Endothelial cell of umbilical vein (primary cell): ENCODE data around the gene CDKN3. TPM values are rescaled to one million over a fixed set of nuclear protein-coding genes. Genes with fewer than 3 reads are reported as not detected.

Experiments
- BruUV-seq: library from RNA; stranded (reverse); fragments of 400-500 nt; replicated peaks from 2 replicates; lab custom pipeline; 2021; lab: Mats Ljungman, UMichigan
- CTCF ChIA-PET: fragments of 300-600, 350-600 bp; sonication (Branson Sonifier 250); formaldehyde crosslinking; loops from one replicate; lab custom pipeline; 2021; ENCODE audit warnings: antibody characterized with exemption, inconsistent platforms; lab: Charles Lee
- POLR2A ChIA-PET: fragments of 300-600, 350-600 bp; sonication (Branson Sonifier 250); formaldehyde crosslinking; loops from one replicate; lab custom pipeline; 2021; ENCODE audit warnings: antibody characterized with exemption, inconsistent platforms; lab: Charles Lee
- DNase-seq: peaks from one replicate; pipeline ENCODE4 v3.0.0-alpha.2; 2011; ENCODE audit warnings: low read depth, low spot score
- FAIRE-seq: peaks from 2 replicates; lab custom pipeline; 2011; peaks lifted over from hg19 to GRCh38; lab: Jason Lieb, UNC
- H2AFZ ChIP-seq: 2 replicates; pipeline ENCODE4 v1.6.0; 2012; ENCODE audit warnings: low read depth, low read length, control low read depth, inconsistent platforms
- H3K27ac ChIP-seq: 2 replicates; pipeline ENCODE4 v1.5.1; 2011; ENCODE audit warnings: low read depth, mild to moderate bottlenecking, control low read depth, low read length, moderate library complexity; ENCODE audit not compliant: insufficient read depth
- H3K27me3 ChIP-seq, 2 experiments: 2 replicates each; pipeline versions ENCODE4 v1.6.0 to v1.6.1; 2011; ENCODE audit warnings: low read length in 2 of 2, mixed read lengths in 1 of 2; ENCODE audit not compliant: control insufficient read depth in 2 of 2, insufficient read depth in 2 of 2
- H3K36me3 ChIP-seq, 2 experiments: 2 replicates in 1 of 2; 3 replicates in 1 of 2; pipeline ENCODE4 v1.5.1; 2011; ENCODE audit warnings: low read length in 2 of 2, mild to moderate bottlenecking in 1 of 2, moderate library complexity in 1 of 2; ENCODE audit not compliant: control insufficient read depth in 2 of 2, insufficient read depth in 2 of 2; ENCODE audit errors: extremely low read depth in 1 of 2
- H3K4me1 ChIP-seq: 3 replicates; pipeline ENCODE4 v1.5.1; 2011; ENCODE audit warnings: mild to moderate bottlenecking, low read length; ENCODE audit not compliant: control insufficient read depth, insufficient read depth; ENCODE audit errors: extremely low read depth
- H3K4me2 ChIP-seq: 2 replicates; pipeline ENCODE4 v1.6.1; 2011; ENCODE audit warnings: low read length, control low read depth, mixed read lengths; ENCODE audit not compliant: insufficient read depth
- H3K4me3 ChIP-seq, 3 experiments: fragments of 200-600 bp in 1 of 3; sonication (generic), shearing (Covaris generic) in 1 of 3; replicated peaks in 1 of 3; 2 replicates each; pipeline ENCODE4 v1.5.1; 2011 to 2016; ENCODE audit warnings: control low read depth in 3 of 3, low read length in 3 of 3, mild to moderate bottlenecking in 2 of 3, inconsistent platforms in 1 of 3, low read depth in 1 of 3, moderate library complexity in 1 of 3; ENCODE audit not compliant: insufficient read depth in 1 of 3
- H3K79me2 ChIP-seq: 2 replicates; pipeline ENCODE4 v1.6.0; 2012; ENCODE audit warnings: low read length, inconsistent platforms; ENCODE audit not compliant: control insufficient read depth, insufficient read depth
- H3K9ac ChIP-seq: replicated peaks from 2 replicates; pipeline ENCODE3; 2011; ENCODE audit warnings: low read length, control low read depth; ENCODE audit not compliant: insufficient read depth; ENCODE audit errors: extremely low read depth
- H3K9me1 ChIP-seq: replicated peaks from 3 replicates; pipeline ENCODE4 v1.6.0; 2011; ENCODE audit warnings: mild to moderate bottlenecking, low read length; ENCODE audit not compliant: control insufficient read depth, insufficient read depth; ENCODE audit errors: extremely low read depth
- H3K9me3 ChIP-seq: replicated peaks from 2 replicates; pipeline ENCODE4 v1.5.1; 2012; ENCODE audit warnings: low read length, inconsistent platforms; ENCODE audit not compliant: control insufficient read depth, insufficient read depth
- H4K20me1 ChIP-seq: replicated peaks from 2 replicates; pipeline ENCODE3; 2011; ENCODE audit warnings: mild to moderate bottlenecking, low read length; ENCODE audit not compliant: control insufficient read depth, insufficient read depth; ENCODE audit errors: extremely low read depth
- EZH2 ChIP-seq: IDR thresholded peaks from 2 replicates; pipeline ENCODE4 v1.6.1; 2012; ENCODE audit warnings: borderline replicate concordance, low read depth, mild to moderate bottlenecking, moderate library complexity, low read length, inconsistent platforms; ENCODE audit not compliant: severe bottlenecking
- FOS ChIP-seq: IDR thresholded peaks from 2 replicates; pipeline ENCODE4 v1.6.1; 2011; ENCODE audit warnings: mild to moderate bottlenecking, low read length, moderate library complexity, borderline replicate concordance; ENCODE audit not compliant: insufficient read depth
- GATA2 ChIP-seq: IDR thresholded peaks from 2 replicates; pipeline ENCODE4 v1.7.0; 2011; ENCODE audit warnings: low read depth, mild to moderate bottlenecking, moderate library complexity, mixed read lengths, low read length; ENCODE audit not compliant: insufficient read length, insufficient read depth
- JUN ChIP-seq: IDR thresholded peaks from 2 replicates; pipeline ENCODE4 v1.6.1; 2011; ENCODE audit warnings: borderline replicate concordance, low read depth; ENCODE audit not compliant: insufficient read length, insufficient read depth
- MYC ChIP-seq: IDR thresholded peaks from one replicate; pipeline ENCODE4 v1.6.1; 2011; ENCODE audit warnings: mild to moderate bottlenecking, low read depth, low read length
- POLR2A ChIP-seq: IDR thresholded peaks from 2 replicates; pipeline ENCODE4 v1.6.1; 2012; ENCODE audit warnings: low read depth, mild to moderate bottlenecking, control low read depth, low read length
- POLR2AphosphoS5 ChIP-seq: IDR thresholded peaks from 2 replicates; pipeline ENCODE4 v1.6.1; 2012; ENCODE audit warnings: low read depth, mild to moderate bottlenecking, control low read depth, low read length, moderate library complexity; ENCODE audit not compliant: insufficient read depth
- dilution Hi-C: fragments of 300-500 bp; cut with MboI; formaldehyde crosslinking; loops from one replicate; pipeline ENCODE4 v1.15.0; 2019; ENCODE audit warnings: low sequenced_read_pairs; ENCODE audit not compliant: extremely low pct_ligation_motif_present
- intact Hi-C: fragments of 100-400 bp; cut with micrococcal nuclease; formaldehyde crosslinking; loops from one replicate; pipeline ENCODE4 v1.10.0; 2022
- polyA plus RNA-seq, 4 experiments: library from polyadenylated mRNA; depleted of rRNA in 3 of 4; stranded (reverse) in 3 of 4; unstranded in 1 of 4; fragments of >200 nt; gene quantifications; 2 replicates each; pipeline versions ENCODE4 v1.2.1 to v1.2.3, GENCODE V29; 2011 to 2012; ENCODE audit warnings: missing spikeins in 1 of 4
- total RNA-seq: library from RNA; stranded (reverse); gene quantifications from 2 replicates; pipeline ENCODE4 v1.2.3, GENCODE V29; 2021
- TF ChIP-seq, protein P1 (sequence below): IDR thresholded peaks from 2 replicates; pipeline ENCODE4 v1.6.1; 2011; ENCODE audit not compliant: insufficient read depth, insufficient read length
- TF ChIP-seq, protein P2 (sequence below), 2 donors: IDR thresholded peaks; 1 replicate in 1 of 2; 2 replicates in 1 of 2; pipeline ENCODE4 v1.5.1; 2011; ENCODE audit warnings: low read length in 2 of 2, mild to moderate bottlenecking in 2 of 2, moderate library complexity in 2 of 2, control low read depth in 1 of 2, inconsistent platforms in 1 of 2, low read depth in 1 of 2; ENCODE audit not compliant: insufficient read depth in 1 of 2; ENCODE audit errors: extremely low read depth in 1 of 2

CDKN3 gene
- total and polyA plus RNA-seq, 2 donors (not counting 3 experiments of a cell fraction or from before 2014, with no cell fraction given) = 36.6 to 52.0 TPM

DNA sequence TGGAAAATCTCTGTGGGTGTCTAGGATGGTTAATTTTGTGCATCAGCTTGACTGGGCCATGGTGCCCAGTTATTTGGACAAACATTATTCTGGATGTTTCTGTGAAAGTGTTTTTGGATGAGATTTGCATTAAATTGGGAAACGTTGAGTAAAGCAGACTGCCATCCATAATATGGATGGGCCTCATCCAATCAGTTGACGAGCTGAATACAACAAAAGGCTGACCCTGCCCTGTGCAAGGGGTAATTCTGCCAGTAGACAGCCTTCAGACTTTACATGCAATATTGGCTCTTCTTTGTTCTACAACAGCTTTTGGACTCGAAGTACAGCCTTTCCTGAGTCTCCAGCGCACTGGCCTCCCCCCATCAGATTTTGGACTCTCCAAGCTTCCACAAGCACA lies 1.5 kb upstream of the CDKN3 start:
- no TSS peak for BruUV-seq
- CTCF ChIA-PET = interaction anchor here (2.0 to 4.7 kb wide), 3 partner anchors 18 to 28 kb away, joined by 6 to 27 read pairs (median 8); no protein-coding TSS in a partner anchor

More for the DNA sequence above, 1.5 kb upstream of the CDKN3 start:
- H3K9ac ChIP-seq = no peak overlapping the region
- H3K27me3 ChIP-seq = peaks cover 0 to 10% of the 10 kb centered on the region in 2 experiments
- POLR2A ChIA-PET = no interaction called here
- no peak for DNase-seq
- H3K9me3 ChIP-seq = no peaks in the 10 kb centered on the region
- no peak overlapping the region for H3K4me3 ChIP-seq
- peaks cover 8% of the 10 kb centered on the region for H3K4me1 ChIP-seq
- intact Hi-C loops (no loop called here), dilution Hi-C loops (no loop called here)
- no peak overlapping the region for H3K27ac ChIP-seq
- H3K9me1 ChIP-seq = no peaks in the 10 kb centered on the region
- no peak for FAIRE-seq
- H3K36me3 ChIP-seq = no peaks in the 10 kb centered on the region
- H4K20me1 ChIP-seq = no peaks in the 10 kb centered on the region
- no peak overlapping the region for H3K4me2 ChIP-seq
- H2AFZ ChIP-seq = no peak overlapping the region
- H3K79me2 ChIP-seq = peaks cover 11% of the 10 kb centered on the region
- no peak for TF ChIP-seq FOS
- TF ChIP-seq POLR2A = no peak
- TF ChIP-seq, protein P1, sequence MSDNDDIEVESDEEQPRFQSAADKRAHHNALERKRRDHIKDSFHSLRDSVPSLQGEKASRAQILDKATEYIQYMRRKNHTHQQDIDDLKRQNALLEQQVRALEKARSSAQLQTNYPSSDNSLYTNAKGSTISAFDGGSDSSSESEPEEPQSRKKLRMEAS = no peak
- TF ChIP-seq POLR2AphosphoS5 = no peak
- TF ChIP-seq, protein P2, sequence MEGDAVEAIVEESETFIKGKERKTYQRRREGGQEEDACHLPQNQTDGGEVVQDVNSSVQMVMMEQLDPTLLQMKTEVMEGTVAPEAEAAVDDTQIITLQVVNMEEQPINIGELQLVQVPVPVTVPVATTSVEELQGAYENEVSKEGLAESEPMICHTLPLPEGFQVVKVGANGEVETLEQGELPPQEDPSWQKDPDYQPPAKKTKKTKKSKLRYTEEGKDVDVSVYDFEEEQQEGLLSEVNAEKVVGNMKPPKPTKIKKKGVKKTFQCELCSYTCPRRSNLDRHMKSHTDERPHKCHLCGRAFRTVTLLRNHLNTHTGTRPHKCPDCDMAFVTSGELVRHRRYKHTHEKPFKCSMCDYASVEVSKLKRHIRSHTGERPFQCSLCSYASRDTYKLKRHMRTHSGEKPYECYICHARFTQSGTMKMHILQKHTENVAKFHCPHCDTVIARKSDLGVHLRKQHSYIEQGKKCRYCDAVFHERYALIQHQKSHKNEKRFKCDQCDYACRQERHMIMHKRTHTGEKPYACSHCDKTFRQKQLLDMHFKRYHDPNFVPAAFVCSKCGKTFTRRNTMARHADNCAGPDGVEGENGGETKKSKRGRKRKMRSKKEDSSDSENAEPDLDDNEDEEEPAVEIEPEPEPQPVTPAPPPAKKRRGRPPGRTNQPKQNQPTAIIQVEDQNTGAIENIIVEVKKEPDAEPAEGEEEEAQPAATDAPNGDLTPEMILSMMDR (IDR thresholded peaks at IDR 0.05; ENCODE audit: extremely low read depth in 1 of 2, insufficient read depth in 1 of 2, low read depth in 1 of 2, low read length in 2 of 2) = no peak
- TF ChIP-seq JUN = no peak
- TF ChIP-seq EZH2 = no peak
- no peak for TF ChIP-seq GATA2
- TF ChIP-seq MYC = no peak
